Inferior parietal cortex (tissue), 1 donor: ENCODE measurements around the gene FGFBP2.
A peak's percentile ranks its signal among the peaks of the same experiment; 100 is the strongest.

Experiments
- DNase-seq: peaks from one replicate; pipeline ENCODE4 v3.0.0-alpha.2; 2016; ENCODE audit errors: extremely low spot score

The FGFBP2 gene, protein sequence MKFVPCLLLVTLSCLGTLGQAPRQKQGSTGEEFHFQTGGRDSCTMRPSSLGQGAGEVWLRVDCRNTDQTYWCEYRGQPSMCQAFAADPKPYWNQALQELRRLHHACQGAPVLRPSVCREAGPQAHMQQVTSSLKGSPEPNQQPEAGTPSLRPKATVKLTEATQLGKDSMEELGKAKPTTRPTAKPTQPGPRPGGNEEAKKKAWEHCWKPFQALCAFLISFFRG

DNA sequence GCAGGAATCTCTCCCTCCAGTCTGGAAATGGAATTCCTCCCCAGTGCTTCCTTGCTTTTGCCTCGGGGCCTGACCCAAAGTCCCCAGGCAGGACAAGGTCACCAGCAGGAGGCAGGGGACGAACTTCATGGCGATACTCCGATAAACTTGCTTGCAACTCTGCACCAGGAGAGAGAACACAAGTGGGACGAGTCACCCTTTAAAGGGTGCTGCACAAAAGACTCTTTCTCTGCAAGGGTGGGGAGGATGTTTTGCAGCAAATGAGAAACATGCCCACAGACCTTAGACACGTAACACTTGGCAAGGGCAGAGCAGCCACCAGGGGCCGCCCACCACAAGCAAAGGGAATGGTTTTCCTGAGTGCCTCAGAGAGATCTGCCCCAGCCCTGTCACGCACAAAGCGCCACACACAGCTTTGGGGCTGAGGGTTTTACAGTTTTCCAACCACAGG, at the start of gene FGFBP2:
TSS of gene FGFBP2 (minus strand) at position 175 of the 451 bp plus-strand sequence. CDS start at position 129, 46 bp downstream.
- no peak for DNase-seq

DNA sequence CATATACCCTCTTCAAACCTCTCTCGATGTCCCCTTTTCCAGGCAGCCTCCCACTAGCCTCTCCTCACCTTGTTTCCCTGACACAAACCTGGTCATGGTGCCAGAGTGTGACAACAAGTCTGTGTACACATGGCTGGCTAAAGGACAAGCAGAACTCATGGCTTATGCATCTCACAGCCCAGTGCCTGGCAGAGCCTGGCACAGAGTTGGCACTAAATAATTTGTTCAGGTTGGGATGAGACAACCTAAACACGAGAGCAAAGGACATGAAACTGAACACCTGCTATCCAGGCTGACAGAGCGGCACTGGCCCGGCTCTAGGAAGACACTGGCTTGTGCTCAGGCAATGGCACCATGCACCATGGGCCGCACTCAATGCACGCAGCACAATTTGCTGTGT, 48.2 kb upstream of the FGFBP2 start:
- DNase-seq: no peak

DNA sequence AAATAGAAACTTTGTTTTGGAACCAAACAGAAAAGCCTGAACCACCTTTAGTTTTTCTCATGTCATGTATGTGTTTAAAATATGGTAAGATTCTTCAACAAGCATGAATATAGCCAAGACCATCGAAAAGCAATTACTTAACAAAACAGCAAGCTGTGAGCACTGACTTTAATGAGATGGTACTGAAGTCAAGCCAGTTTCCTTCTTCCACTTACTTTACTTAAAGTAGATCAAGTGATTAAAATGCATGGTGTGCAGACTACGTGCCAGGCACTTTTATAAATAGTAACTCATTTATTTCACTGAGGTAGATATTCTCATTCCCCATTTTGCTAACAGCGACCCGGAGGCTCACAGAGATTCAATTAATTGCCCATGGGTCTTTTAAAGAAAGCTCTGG, 46.2 kb upstream of the FGFBP2 start:
- DNase-seq: no peak

DNA sequence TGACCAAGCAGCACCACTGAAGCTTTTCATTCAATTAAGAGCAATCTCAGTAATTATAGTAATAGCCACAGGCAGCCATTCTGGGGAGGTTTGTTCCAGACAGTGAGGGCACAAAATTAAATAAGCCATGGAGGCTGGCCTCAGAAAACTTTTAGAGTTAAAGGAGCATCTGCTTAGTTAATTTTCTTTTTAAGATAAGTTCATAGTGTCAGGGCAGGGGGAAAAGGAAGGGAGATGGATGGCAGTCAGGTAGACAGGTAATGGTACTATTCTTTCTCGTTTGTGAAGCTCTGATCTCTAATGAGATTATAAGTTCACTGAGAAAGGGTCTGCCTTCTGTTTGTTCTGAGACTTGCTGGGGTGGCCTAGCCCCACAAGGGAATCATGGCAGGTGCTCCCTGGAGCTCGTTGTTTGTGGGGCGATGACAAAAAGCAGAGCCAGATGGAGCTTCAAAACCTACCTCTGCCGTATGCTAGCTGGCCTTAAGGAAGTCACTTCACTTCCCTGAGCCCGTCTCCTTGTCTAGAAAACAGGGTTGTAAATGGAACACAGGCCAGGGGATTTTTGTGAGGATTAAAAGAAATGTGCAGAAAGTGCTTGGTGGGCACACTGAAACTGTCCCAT, 44.6 kb upstream of the FGFBP2 start:
- no peak for DNase-seq

DNA sequence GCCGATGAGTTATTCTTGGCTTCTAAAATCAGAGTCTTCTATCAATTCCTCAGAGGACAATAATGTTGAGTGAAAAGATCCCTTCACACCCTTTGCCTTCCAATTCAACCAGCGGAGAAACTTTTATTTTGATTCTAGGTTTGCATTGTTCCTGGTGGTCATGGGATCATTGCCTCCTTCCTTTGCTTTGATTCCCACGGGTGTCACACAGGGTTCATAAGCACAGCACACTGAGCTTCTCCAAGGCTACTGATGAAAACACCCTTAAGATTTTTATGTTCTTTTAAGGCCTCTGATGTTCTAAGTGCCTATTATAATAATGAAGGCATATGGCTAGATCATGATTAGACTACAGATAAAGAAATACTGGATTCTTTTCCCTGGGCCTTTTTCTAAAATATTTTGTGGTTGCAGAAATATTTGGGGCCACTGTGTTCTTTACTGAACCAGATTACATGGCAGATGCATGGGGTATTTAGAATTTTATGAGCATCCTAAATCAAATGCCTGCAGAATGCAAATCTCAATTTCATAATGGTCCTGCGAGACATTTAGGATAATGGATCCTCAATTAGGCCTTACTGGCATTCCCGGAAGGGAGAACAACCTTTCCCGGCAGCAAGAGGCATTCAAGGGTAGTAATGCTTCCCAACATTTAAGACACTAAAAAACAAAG, 43.9 kb upstream of the FGFBP2 start:
- DNase-seq: no peak

DNA sequence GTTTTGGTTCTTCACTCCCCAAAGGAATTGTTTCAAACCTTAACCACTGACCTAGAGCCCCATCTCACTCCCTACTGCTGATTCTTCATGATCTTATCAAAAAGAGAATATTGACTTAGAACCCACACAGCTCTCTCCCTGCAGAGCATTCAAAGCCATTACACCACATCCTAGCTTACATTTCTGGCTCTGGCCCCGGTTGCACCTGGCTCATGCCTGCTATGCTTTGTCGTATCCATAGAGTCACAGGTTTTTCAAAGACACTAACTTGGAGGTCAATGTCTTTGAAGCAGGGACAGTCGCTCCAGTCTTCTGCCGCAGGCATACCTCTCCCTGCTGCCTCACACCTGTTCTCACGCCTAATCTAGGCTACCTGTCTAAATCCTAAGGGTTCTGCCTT, 42.7 kb upstream of the FGFBP2 start:
- DNase-seq: no peak

DNA sequence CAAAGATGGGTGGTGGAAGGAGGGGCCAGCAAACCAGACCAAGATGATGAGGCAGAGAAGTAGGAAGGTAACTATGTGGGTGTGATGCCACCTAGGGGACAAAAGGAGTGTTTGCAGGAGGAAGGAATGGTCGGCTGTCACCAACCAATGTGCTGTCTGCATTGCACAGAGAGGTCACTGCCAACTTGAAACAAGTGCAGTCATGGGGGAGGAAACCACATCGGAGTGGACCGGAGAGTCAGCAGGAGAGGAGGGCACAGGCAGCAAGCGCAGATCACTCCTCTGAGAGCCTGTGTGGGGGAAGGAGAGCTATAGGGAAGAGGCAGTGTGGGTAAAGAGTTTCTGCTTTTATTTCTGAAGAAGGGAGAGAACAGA, 38.5 kb upstream of the FGFBP2 start:
- peak; percentile 76 for DNase-seq

DNA sequence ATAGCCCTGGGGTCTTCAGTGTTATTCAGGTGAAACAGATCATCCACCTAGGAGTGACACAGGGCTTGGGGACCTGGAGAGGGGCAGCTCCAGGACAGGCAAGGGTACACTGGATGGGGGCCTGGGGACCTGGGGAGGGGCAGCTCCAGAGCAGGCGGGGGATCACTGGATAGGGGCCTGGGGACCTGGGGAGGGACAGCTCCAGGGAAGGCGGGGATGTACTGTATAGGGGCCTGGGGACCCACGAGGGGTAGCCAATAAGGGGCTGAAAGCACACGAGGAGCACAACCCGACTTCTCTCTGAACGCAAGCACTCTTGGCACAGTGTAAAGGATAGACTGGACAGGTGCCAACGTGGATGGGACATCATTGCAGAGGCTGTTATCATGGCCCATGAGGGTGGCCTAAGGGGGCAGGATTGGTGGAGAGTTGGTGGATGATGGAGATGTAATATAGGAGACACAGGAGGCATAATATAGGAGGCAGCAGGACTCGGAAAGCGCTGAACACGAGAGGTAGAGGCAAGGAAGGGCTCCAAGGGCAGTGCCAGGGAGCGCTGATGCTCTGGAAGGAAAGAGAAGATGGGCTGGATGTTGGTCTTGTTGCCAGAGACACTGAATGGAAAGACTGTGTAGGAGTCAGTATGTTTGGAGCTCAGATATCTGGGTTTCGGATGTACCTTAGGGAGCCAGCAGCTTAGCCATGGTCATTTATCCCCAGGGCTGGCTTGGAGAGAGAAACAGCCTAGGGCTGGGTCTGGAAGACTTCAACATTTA, 37.9 kb upstream of the FGFBP2 start:
- no peak for DNase-seq

DNA sequence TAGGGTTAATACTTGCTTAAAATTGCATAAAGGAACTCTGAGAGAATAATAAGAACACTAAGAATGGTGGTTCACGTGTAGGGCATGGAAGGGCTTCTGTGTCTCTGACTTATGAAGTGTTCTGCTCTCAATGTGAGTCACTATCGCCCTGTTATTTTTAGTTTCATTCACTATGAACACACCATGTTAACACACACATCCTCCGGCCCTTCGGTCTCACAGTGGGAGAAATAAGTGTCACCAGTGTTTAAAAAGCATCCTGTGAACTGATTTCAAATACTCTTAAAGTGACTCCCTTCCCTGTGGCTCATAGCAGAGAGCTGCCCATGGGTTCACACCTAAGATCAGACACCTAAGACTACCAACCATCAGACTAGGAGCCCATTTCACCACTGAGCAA, 33.8 kb upstream of the FGFBP2 start:
- no peak for DNase-seq

DNA sequence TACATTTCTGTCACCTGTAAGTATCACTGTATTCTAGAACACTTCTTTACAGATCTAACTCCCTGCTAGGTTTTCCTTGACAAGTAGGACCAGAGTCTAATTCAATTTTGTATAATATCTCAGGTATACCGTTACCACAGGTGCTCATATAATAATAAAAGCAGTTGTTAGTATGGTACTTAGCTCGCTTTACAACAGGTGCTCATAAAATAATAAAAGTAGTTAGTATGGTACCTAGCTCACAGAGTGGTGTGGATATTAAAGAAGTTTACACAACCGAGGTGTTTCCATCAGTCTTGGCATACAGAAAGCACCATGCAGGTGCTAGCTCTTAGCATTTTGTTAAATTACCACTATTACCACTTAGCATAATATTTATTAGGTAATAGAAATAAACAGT, 32.9 kb upstream of the FGFBP2 start:
- DNase-seq: no peak

DNA sequence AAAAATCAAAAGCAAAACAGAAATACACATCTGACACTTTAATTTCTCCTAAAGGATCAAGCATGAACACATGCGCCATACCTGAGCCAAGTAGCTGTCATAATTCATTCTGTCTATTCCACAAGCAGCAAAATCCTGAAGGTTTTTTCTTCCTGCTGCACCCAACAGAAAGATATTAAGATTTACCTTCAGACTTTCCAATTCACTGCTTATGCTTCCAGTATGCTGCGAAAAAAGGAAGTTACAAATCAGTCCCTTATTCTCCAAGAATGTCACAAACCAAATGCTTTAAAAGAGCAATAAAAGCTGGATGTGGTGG, 29.2 kb upstream of the FGFBP2 start:
- DNase-seq: no peak

DNA sequence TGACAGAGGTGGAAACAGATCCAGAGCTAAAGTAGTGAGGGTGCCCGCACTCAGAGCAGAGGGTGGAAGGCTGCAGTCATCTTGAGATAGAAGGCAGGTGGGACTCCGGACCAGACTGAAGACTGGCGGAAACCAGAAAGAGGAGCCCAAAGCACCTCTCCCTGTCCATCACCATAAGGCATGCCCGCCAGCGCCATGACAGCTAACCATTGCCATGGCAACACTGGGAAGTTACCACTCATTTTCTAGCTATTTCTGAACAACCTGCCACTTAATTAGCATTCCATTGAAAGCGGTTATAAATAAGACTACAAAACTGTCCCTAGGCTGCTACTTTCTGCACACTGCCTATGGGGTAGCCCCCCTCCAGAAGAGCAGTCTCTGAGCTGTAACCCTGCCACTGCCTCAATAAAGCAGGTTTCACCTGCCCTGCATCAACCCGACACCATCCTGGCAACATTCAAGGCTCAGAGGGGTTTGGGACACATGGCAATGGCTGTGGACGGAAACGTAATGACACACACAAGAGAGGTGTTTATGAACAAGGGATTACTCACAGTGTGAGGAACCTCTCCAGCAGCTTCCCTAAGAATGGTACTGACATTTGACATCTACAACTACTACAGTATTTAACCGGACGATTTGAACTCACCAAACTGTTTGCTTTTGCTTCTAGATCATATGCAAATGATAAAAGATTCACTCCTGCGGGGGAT, 27.8 kb upstream of the FGFBP2 start:
- no peak for DNase-seq

DNA sequence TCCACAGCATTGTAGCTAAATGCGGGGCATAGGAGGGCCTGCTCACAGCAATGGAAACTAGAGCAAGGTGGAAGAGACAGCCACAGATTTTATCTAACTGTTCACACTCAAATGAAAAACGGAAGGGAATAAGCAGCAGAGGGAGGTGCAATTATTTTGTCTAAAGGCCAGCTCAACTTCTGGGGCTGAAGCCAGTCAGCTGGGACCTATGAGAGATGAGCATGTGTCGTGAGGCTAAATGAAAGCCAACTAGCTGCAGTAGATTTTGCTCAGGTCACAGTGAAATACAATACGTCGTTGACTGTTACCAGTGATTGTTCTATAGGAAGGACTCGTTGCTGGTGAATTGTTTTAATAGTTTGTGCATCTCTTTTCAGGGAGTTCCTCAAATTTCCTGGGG, 26.4 kb upstream of the FGFBP2 start:
- no peak for DNase-seq

DNA sequence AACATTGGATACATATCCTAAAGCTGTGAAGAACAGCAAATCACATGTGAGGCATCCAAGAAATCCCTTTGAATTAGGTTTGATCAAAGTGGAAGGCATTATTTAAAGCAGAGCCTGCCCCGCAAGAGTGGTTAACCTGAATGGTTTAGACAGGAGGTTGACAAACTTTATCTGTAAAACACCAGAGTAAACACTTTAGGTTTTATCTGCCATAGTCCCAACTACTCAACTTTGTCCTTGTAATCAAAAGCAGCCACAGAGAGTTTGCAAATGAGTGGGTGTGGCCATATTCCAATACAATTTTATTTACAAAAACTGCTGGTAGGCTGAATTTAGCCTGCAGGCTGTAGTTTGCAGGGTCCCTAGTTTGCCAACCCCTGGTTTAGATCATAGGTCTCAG, 25.2 kb upstream of the FGFBP2 start:
- no peak for DNase-seq

DNA sequence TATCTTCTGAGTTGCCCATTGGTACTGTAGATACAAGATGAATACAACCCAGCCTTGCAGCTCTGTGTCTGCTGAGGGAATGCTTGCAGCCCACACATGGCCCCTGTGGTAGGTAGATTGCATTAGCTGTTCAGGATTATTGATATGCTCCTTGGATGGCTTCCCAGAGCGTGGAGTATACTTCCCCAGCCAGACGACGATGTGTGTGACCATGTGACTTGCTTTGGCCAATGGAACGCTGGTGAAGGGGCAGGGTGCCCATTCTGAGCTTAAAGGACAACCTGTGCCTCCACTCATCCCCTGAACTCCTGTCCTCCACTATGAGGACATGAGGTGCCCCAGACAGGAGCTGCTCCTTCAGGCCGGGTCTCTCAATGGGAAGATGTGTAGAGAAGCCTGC, 23.9 kb upstream of the FGFBP2 start:
- DNase-seq: no peak

DNA sequence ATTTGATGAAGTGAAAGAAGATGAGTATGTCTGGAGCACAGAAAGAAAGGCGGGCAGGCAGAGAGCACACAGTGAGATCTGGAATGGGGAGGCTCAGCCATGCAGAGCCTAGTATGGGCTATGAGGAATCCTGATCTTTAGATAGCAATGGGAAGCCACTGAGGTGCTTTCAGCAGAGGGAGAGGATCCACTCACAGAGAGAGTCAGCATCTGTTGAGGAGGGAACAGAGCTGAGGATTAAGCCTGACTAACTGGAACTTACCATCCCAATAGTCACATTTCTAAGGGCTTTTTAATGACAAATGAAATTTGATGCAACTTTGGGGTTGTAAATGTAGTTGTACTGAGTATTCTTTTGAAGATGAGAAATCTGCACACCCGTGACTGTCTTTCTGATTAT, 20.6 kb upstream of the FGFBP2 start:
- DNase-seq: no peak

DNA sequence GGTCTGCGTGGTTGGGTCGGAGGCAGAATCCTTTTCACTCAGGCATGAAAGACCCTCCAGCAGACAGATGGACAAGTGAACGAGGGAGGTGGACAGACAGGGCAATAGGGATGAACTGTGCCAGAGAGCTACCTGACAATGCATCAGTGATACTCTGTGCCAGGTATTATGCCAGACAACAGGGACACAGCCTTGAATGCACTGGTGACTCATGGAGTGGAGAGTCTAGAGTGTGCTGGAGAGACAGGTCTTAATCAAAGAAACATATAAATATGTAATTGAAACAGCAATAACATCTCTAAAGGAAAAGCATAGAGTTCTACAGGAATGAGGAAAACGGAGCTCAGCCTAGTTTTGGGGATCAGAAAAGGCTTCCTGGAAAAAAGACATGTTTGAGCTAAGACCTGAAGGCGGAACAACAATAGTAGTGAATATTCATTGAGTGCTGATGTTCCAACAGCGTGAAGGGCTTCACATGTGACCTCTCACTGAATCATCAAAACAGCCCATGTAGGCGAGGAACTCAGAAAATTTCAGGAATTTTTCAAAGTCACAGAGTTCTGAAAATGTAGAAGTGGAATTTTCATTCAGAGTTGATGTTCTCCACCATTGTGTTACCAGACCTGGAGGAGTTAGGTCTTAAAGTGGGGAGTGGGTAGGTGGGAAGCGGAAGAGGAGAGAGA, 20.0 kb upstream of the FGFBP2 start:
- no peak for DNase-seq

DNA sequence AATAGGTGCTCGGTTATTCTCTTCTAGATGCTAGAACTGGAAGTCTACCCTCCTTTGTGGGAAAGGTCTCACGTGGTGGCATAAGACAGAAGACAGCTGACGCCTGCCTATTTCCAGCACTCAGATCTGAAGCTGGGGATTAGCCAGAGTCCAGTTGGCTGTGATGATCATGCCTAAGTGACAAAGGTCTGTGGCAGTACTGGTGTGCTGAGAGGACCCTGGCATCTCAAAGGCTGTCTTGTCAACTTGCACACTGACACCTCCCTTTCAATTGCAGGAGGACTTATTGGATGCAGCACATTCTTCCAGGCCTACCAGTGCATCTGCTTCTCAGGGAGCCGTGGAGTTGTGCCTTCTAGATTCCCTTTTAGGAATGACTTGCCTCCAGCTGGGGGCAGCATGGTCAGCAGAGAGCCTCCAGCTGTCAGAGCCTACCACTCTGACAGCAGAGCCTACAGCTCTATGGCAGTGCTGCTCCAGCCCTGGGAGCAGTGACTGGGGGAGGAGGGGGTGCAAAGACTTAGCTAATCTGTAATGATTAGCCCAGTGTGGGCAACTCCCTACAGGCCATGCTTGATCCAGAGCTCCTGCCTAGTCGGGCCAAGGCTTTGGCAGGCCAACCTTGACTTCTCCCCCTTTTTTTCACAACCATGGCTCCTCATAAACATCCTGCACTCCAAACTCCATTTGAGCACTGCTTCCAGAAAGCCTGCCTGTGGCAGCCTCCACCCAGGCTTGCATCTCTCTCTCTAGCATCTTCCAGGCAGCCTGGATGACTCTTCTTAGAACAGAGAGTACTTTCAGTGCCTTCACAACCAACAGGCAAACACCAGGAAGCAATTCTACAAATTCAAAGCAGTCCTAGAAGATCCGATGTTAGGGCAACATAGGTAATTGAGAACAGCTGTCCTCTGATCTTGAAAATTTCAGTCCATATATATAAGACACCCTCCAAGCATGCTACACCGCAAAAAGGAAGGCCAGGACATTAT, 13.8 kb upstream of the FGFBP2 start:
- no peak for DNase-seq

DNA sequence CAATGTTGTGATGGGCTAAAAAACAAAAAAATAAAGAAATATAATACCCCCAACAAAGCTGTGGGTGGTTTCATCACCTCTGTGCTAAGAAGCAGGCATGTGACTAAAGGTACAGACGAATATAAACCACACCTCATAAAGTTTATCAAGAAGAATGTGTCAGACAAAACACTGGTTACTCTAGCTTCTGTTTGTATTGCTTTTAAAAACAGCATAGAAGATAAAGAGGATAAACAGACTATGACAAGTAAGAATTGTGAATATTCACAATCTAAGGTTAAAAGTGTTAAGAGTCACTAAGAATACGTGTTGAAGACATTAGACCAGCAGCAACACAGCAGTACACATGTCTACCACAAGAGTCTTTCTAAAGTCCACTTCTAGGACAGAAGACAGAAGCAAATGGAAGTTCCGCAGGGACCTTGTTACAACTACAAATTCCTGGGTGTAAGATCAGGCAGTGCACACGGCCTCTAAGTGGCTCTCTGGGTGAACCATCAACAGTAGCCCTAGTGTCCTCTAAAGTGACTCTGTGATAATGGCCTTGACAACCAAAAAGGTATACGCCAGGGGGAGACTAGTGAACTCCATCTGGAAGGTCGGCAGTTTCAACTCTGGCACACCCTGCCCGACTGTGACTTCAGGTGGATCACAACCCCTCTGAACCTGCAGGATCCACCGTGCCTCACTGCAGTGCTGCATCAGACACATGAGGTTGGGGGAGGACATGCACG, 8.3 kb upstream of the FGFBP2 start:
- no peak for DNase-seq
